ENCODE data around the gene GPR148.

Gene GPR148

DNA sequence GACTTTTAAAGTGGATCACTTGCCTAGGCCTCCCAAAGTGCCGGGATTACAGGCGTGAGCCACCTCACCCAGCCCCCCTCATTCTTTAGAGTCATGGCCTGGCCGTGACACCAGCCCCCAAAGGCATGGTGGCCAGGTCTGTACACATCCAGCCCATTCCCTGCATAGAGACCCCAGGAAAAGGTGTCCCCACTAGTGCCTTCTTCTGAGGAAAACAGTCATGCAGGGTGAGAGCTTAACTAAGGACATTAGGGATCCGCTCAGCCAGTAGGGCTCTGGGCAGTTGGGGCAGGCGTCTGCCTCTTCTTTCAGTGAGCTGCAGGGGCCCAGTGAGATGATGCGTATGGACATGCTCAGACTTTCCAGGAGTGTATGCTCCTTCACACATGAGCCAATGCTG is 20.8 kb downstream of the GPR148 start:
- DNase-seq (ENCODE audit: low spot score), result no peak

DNA sequence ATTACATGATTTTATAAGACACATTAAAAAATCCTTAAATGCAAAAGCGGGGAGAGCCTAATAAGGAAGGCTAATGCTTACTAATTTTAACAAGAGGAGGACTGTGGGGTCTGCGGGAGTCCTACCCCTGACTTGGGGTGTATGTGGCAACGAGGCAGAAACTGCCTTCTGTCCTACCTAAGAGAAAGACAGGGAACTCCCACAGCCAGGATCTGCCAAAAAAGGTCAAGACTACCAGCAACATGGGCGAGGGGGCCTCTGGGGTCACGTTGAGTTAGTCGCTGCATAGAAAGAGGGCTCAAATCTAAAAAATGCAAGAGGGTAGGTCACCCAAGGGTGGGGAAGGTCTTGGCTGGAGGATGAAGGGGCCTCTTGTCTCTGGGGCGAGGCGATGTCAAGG is 25.9 kb downstream of the GPR148 start:
- no peak for DNase-seq (ENCODE audit: low spot score)

DNA sequence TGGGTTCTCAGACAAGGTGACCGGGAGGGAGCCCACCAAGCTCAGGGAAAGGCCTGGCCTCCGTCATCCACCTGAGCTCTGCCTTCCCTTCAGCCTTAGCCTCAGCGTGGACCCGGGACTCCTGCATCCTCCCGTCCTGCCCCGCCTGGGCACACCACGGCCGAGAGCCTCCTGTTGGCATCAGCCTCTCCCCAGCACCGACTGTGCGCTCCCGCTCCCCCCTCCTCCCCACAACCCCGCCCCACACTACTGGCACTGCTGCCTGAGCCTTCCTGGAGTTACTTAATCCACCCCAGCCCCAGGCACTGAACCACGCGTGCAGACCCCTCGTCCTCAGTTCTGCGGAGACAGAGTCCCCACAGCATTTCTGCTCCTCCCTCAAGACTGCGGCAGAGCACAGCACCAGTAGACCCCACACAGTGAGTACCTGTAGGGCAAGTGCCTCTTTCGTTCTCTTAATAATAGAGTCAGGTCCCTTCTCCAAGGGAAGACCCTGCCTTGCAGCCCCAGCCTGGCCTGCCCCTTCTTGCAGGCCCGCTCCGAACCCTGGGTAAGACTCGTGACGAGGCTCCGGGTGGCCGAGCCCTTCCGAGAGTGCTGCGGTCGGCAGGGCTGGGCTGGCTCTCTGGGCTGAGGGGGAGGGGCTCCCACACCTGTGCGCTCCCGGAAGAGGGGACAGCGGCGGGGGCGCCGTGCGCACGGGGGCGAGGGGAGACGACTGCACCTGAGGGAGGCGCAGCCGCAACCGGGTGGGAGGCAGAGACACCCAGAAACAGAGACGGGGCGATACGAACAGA is 26.6 kb downstream of the GPR148 start, which contains the start of gene AMER3:
TSS of gene AMER3 (plus strand) at position 285 of the 797 bp plus-strand sequence. CDS start 6,533 bp downstream, outside the sequence.
- DNase-seq (ENCODE audit: low spot score), result no peak

DNA sequence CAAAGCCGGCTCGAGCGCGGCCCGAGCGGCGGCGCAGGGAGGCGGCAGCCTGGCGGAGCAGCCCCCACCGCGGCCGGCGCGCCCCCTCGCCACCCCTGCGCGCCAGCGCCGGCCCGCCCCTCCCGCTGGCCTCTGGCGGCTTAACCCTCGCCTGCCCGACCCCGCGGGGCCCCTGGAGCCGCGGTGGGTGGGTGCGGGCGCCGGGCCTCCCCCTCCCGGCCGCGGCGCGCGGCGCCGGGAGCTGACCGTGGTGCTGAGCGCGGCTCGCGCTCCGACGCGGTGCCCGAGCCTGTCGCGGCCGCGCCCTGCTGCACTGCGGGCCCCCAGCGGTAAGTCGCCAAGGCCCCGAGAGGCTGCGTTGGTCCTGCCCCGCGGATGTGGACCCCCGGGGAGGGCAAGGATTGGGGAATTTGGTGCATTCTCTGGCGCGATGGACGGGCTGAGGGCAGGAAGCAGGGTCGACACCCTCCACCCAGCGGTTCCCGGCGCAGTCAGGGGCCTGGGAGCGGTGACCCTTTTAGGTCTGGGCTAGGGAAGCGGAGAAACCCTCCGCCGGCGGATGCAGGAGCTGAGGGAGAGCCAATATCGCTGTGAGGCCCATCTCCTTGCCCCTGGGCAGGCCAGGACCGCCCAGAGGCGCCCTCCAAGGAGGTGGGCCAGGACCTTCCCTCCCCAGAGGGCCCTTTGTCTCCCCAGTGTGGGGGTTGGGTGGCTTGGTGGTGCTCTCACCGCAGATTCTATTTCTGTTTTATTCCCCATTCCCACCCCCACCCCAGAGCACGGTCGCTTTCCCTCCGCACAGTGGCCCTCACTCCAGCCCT is 27.4 kb downstream of the GPR148 start:
- DNase-seq (ENCODE audit: low spot score), result peak; percentile 55

DNA sequence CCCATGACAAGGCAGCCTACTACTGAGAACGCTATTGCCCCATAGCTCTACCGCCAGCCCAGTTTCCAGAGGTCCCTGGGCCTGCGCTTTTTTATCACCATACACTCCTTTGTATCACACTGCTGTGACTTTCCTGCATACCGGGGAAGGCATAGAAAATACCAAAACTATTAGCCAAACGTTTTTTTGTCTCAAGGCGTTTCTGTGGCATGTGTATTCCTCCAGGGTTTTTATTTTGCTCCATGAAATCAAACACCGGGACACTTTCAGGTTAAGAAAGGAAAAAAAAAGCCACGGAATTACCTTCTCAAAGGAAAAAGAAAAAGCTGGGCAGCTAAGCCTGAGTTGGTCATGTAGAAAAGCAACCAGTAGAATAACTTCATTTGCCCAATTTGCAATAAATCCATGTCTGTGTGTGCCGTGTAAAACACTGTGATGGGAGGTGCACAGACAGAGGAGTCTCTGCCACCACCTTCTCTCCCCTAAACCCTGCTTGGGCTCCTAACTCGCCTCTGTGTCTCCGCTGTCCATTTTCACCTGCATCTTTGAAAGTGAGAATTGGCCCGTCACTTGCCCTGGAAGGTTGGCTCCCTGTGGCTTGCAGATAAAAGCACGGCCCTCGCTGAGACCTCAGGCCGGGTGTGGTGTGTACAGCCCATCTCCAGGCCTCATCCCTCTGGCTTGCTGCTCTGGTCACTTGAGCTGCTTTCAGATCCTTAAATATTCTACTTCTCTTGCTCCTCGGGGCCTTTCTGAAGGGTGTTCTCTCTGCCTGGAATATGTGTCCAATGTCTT is 28.2 kb downstream of the GPR148 start:
- no peak for DNase-seq (ENCODE audit: low spot score)

DNA sequence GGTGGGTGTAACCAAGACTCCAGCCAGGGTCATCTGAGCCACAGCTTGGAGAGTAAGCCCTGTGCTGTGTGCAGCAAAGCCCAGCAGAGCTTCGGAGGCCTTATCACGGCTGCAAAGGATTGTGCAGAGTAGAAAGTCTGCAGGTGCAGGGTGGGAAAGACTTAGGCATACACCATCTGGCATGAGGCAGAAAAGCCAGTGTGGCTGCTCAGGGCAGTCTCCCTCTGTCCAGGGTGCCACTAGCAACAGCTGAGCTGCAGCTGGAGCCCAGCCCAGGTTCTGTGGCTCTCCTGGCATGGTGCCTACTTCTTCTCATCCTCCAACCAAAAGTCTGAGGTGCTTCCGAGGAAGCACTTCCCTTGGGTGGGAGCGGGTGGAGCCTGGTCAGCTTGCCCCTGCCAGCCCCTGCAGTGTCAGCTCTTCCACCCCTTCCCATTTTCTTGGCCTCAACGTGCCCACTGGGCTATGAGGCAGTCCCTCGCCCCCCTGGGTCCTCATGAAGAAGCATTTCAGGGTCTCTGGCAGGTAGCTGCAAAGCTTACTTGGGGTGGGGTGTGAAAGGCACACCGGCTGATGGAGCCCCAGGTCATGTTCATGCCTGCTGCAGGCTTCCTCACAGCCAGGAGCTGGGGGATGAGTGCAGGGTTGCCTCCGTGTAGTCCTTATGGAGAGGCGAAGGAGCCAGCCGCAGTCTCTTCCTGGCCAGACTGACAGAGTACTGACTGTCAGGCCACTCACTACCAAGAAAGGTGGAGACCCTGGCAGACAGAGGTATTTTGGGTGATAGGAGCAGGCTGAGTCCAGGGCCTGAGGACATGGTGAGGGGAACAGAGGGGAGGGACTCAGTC is 31.3 kb downstream of the GPR148 start:
- DNase-seq (ENCODE audit: low spot score), result no peak

DNA sequence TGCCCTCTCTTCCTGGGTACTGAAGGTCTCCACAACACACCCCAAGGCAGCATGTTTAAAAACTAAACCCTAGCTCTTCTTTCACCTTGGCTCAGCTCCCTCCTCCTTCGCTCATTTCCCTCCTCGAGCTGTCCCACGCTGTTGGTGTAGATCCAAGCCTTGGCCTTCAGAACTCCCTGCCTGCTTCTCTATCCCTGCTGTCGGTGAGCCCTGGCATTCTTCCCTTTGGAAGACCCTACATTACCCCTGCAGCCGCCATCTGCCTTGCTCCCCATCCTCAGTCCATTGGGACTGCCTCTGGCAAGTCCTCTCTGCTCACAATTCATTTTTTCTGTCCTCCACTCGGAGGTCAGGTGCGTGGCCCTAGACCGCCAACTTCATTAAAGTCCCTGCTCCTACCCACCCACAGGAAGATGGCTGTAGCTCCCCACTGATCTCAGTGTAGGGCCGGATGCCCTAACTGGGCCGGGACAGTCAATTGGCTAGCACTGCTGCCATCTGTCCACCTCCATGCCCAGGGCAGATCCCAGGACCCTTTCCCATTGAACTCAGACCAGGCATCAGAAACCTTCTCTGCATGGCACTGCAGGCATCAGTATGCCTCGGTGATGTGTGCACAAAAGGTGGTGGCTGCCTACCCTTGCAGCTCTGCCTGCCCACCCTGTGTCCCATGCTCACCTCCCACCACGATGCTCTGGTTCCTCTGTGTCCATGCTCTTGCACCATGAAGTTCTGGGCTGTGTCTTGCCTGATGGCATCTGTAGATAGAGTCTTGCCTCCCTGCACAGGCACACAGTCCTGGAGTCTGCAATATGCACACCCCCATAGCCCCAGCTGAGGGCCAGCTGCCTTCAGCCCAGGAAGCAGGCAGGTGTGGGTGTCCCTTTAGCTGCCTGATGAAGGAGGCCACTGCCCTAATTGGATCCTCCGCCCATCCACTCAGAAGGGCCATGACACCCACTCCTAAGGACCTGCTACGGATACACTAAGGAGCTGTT is 32.2 kb downstream of the GPR148 start:
- DNase-seq (ENCODE audit: low spot score), result no peak

DNA sequence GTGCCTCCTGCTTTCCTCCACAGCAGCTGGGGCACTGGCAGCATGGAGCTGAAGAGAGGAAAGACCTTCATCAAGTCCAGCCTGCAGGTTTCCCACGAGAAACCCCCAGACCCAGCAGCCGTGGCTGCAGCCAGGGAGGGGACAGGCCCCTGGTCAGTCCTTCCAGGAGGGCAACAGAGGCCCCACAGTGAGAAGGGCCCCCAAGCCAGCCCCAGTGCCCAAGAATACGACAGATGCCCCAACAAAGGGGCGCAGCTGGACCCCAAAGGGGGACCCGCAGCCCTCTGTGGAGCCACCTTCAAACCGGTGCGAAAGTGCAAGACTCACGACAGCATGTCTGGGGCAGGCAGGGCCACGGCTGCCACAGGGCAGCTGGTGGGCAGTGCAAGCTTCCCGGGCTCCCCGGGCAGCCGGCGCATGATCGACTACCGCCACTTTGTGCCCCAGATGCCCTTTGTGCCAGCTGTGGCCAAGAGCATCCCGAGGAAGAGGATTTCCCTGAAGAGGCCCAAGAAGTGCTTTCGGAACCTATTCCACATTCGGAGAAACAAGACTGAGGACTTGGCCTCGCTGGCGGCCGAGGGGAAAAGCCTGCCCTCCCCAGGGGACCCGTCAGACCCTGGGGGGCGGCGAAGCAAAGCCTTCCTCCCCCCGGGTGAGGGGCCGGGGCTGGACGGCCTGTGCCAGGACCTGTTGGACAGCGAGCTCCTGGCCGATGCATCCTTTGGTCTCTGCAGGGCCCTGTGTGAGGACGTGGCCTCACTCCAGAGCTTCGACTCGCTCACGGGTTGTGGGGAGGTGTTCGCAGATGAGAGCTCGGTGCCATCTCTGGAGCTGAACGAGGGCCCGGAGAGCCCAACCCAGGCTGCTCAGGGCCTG is 33.4 kb downstream of the GPR148 start:
- DNase-seq (ENCODE audit: low spot score), result no peak

DNA sequence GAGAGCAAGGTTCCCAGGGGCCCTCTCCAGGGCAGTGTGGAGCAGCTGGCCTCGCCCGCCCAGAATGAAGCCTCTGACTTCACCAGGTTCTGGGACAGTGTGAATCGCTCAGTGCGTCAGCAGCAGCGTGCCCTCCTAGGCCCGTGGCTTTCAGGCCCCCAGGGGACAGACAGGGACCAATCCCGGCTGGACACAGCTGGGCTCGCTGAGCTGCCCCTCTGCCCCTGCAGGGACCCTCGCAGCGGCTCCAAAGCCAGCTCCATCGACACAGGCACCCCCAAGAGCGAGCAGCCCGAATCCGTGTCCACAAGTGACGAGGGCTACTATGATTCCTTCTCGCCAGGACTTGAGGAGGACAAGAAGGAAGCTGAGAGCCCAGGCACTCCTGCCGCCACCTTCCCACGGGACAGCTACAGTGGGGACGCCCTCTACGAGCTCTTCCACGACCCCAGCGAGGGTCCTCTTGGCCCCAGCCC is 34.1 kb downstream of the GPR148 start:
- DNase-seq (ENCODE audit: low spot score), result no peak

DNA sequence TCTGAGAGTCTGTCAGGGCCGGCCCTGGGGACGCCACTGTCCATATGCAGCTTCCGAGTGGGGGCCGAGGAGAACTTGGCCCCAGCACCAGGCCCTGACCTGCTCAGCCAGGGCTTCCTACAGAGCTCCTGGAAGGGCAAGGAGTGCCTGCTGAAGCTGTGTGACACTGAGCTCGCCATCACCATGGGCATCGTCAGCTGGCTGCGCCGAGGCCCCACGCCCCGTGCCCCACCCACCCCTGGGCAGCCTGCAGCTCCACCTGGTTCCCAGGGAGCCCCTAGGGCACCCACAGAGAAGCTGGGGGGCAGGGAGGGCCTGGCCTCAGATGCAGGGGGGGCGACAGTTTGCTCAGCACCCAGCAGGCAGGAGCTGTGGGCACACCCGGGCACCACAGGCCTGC is 34.5 kb downstream of the GPR148 start:
- no peak for DNase-seq (ENCODE audit: low spot score)

DNA sequence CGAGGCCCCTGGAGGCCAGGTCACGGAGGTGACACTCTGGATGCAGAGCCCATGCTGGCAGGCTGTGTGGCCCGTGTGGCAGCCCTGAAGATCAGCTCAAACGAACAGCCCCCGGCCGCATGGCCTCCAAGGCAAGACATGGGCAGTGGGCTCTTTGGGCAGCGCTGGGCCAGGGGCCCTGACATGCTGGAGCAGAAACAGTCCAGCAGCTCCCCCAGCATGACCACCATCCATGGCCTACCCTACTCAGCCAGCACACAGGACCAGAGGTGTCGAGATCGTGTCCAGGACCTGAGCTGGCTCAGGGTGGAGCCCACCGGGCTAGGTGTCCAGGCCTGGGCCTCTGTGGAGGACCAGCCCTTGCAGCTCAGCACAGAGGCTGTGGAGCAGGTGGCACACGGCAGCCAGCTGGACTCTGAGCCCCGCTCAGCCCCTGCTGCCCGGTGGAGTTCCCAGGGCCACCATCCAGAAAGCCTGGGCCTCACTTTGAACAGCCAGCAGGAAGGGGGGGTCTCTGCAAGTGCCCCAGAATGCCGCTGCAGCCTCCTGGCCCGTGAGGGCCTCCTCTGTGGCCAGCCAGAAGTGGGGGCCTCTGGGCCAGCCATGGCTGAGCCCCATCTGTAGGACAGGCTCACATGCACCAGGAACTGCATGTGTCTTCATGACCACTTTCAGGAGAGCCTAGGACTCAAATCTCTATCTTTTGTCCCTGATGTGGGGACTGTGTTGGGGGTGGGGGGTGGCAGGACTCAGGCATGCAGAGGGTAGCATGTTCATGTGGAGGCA is 35.4 kb downstream of the GPR148 start:
- DNase-seq (ENCODE audit: low spot score), result no peak

DNA sequence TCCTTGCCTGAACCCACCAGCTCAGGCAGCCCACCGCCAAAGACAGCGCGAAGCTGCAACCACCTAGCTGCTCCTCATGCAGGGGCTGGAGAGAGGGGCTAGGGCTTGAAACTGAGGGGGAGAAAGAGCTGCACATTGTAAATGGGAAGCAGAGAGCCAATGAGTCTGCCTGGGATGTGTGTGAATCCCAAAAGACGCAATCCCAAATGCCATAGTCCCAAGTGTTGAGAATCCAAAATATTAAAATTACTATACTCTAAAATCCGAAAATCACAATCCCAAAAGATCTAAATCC is 35.9 kb downstream of the GPR148 start:
- no peak for DNase-seq (ENCODE audit: low spot score)

DNA sequence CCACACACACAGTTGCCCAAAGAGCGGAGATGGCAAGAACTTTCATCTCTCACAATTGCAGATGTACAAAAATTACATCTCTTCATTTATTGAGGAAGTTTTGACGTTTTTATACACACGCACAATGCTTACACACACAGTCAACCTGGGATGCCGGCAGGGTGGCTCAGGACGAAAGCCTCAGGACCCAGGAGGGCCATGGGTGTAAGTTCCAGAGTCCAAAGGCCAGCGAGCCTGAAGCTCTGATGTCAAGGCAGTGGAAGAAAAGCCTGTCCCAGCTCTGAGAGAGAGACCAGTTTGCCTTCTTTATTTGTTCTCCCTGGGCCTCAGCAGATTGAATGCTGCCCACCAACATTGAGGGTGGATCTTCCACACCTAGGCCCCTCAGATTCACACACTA is 36.6 kb downstream of the GPR148 start:
- no peak for DNase-seq (ENCODE audit: low spot score)

DNA sequence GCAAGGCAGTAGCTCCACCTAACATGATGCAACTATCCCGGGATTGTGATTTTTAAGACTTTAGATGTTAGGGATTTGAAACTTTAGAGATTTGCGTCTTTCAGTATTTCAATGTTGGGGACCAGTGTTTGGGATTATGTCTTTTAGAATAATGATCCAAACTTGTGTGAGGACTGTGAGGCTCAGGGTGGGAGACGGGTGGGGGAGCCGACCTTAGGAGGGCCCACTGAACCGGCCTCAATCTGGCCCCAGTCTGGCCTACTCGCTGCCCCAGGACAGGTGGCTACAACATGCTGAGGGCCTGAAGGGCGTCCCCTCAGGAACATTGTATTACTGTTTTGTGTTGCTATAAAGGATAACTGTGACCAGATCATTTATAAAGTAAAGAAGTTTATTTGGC is 37.2 kb downstream of the GPR148 start:
- no peak for DNase-seq (ENCODE audit: low spot score)

DNA sequence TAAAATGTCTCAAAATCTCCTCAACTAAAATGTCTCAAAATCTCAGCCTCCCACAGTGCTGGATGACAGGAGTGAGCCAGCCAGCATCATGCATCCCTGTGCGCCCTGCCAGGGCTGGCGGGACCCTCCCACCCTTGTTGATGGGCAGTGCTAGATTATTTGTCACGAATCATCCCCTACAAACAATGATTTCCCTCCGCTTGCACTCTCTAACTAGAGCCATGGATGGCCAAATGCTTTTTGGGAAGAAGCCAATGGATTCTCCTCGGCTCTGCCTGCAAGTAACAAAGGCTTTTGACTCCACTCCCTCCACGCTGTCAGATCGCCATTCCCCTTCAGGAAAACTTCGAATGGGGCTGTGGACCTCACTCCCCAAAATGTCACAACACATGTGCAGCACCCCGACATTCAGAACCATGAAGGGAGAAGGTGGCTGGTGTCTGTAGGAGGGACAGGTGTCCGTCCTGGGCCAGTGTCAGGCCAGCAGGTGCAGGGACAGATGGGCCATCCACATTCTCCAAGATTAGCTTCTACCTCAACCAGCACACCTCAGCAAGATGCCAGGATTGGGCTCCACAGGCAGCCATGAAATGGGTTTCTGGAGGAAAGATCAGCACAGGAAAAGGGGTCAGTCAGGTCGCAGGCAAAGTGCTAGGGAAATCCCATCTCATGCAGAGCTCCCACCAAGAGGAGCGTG is 38.0 kb downstream of the GPR148 start:
- DNase-seq (ENCODE audit: low spot score), result no peak

DNA sequence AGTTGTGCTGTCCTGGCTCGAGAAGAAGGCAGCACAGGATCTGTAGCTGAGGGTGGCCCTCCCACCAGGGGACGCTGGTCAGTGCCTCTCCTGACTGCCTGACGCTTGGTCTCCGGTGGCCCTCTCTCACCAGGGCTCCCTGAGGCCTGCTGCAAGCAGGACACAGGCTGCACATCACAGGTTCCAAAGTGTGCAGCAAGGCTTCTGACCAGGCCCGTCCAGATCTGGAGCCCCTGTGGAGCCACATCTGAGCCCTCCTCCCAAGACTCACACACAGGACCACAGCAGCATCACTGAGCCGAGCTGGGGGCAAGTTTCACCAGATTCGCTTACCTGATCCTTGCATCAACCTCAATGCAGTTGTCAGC is 38.5 kb downstream of the GPR148 start:
- DNase-seq (ENCODE audit: low spot score), result no peak

DNA sequence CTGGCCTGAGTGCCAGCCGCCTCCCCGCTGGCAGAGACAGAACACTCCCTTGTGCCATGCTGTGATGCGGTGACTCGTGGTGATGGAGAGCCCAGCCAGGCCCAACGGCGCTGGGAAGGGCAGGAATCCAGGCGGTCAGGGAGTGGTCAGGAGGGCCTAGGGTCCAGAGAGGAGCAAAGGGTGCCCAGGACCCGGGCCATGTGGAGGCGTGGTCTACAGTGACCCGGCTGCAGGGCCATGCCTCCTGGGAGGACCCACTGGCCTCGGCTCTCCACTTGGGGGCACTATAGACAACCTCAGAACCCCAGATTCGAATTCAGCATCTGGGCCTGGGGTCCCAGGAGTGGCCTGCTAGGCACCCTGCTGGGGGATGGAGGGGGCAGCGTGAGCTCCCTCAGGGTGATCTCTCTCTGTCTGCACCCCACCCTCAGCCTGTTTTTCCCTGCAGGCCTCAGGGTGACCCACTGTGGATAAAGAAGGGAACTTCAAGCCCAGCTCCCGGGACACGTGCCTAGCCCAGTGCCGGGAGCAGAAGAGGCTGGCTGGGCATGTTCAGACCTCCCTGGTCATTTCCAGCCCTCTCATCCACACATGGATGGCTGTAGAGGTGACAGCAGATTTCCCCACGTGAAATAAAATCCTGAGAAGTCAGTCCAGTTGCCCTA is 39.5 kb downstream of the GPR148 start:
- no peak for DNase-seq (ENCODE audit: low spot score)

Data from HuH-7.5 (cell line).